NCI-H1694 treated with DMSO at 0.1 percent for 48 hours (cell line): ENCODE results near the gene CLDND2.

Experiments
- DNase-seq: peaks from one replicate; lab custom pipeline; 2025; lab: John Stamatoyannopoulos, UW

The CLDND2 gene

DNA sequence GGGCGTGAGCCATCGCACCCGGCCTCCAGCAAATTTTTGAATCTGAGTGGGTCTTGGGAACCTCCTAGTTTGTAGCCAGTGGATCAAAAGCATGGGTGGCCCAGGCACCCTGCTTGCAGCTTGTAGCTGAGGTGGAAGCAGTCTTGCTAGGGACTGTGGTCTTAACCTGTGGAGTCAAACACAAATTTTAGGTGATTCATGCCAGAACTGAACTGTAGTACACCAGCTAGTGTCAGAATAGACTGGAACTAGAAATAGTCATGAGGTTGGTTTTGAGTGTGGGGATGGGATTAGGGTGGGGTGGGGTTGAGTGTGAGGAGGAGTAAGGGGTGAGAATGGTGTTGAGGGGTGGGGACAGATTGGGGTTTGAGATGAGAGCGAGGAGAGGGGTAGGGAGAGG lies 13.2 kb upstream of the CLDND2 start:
- no peak for DNase-seq

DNA sequence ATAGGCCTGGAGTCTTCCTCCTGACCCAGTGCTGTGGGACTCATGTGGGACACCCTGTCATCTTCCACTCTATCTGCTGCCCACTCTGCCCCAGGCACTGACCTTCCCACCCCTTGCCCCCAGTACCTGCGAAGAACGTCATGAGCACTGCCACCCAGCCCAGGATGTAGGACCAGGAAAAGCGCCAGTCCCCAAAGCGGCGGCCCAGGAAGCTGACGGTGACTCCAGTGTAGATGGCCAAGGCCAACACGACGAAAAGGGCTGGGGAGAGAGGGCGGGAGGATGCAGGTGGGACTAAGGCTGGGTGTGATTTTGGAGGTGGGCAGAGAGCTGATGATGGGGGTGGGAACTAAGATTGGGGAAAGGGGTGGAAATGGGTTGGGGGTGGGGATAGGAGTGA lies 11.6 kb upstream of the CLDND2 start:
- DNase-seq: no peak

DNA sequence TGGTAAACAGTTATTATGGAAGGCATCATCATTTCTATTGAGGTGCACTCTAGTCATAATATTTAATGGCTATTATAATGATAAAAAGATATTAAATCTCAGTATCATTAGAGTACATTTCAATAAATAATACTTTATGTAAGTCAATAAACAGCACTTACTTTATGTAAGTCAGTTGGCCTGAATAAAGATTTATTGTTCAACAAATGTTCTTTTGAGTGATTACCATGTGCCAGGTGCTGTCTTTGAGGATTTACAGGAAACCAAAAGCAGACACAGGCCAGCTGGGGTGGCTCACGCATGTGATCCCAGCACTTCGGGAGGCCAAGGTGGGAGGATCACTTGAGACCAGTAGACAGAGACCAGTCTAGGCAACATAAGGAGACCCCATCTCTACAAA lies 8.6 kb upstream of the CLDND2 start:
- DNase-seq: no peak

DNA sequence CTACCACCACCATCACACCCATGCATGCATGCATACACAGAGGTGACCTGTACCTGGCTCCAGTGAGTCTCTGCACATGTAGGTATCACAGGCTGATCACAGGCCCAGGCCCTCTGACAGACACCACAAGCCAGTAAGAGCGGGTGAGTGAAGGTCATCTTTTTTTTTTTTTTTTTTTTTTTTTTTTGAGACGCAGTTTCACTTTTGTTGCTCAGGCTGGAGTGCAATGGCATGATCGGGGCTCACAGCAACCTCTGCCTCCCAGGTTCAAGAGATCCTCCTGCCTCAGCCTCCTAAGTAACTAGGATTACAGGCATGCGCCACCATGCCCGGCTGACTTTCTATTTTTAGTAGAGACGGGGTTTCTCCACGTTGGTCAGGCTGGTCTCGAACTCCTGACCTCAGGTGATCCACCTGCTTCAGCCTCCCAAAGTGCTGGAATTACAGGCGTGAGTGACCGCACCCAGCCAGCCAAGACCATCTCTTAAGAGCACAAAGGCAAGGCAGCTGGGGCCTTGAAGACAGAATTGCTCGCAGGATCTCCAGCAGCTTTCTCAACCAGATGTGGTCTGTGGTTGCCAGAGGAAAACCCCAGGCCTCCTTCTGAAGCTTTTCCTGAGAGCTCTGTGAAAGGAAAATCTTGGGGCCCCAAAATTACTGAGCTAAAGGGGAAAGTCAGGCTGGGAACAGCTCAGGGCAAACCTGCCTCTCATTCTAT lies 6.9 kb upstream of the CLDND2 start:
- no peak for DNase-seq

DNA sequence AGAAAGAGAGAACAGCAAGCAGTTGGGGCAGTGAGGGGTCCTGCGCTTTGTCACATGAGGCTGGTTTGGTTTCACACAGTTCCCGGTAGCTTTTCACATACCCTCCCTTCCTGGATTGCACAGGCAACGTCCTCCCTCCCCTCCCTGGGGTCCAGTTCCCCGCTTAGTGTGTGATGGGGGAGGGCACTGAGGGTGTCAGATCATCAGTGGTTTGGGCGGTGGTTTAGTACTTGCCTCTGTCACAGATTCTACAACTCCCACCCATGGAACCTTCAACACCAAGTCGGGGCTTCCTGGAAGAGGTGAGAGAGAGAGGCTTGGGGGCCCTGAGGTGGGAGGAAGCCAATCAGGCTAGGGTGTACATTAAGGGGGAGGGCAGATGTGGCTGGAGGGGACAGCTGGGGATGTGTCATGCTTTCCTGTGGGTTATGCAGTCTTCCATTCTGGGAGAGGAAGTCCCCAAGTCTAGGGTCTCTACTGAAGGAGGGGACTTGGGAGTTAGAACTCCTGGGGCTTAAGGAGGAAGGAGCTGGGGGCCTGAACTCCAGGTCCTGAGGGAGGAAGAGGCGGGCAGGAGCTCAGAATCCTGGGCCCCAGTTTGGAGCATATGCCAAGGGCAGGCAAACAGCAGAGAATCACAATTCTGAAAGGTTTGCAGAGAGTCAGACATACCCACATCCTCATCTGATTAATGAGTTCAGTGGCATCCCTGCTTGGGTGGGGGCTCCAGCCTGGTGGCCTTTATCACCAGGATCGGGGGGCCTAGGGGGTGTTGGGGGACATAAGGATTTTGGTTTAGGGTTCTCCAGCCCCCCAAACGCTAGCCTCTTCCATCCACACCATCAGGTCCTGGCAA lies 4.1 kb upstream of the CLDND2 start, which contains the start of gene NKG7:
Gene NKG7, minus strand, starts transcription at position 6 of the 856 bp plus-strand sequence. CDS start 119 bp downstream, outside the sequence.
- DNase-seq: no peak

DNA sequence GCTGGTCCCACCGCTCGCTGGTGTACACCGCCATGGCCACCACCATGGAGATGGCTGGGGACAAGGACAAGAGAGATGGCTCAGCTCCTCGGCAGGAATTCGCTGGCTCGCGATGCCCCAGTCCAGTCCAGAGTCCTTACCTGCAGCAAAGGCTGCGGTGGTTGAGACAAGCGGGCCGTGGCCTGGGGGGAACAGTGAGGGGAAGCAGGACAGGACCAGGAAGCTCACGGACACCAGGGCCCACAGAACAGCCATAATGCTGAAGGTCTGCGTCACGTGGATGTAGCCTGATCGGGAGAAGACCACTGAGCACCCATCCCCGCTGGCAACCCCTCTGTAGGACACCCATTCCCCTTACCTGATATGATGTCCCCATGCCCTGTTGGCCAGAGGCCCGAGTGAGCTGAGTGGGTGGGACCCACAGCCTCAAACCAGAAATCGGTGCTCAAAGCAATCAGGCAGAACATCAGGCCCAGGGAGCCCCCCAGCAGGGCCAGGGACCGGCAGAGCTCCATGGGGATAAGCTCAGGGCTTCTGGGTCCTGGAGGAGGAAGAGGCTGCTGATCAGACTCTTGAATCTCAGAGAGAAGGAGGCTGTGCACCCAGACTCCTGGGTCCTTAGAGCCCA lies 3.3 kb upstream of the CLDND2 start:
- no peak for DNase-seq

DNA sequence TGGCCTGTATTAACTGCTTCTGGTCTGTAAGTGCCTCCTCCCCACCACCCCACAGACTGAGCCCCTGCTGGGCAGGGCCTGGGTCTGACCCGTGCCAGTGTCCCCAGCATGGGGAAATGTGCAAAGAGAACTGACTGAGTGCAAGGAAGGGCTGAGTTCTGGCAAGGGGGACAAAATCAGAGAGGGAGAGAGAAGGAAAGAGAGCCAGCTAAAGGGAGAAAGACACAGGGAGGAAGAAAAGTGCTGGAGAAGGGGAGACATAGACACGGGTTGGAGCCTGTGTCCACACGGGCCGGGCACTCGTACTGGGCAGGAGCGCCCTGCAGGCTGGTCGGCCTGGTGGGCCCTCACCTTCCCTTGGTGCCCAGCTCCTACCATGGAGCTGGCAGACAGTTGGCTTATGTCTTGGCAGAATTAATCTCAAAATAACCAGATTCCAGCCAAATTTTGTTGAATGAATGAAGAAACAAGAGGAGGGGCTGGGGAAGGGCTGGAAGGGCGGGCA lies 2.4 kb upstream of the CLDND2 start:
- no peak for DNase-seq

DNA sequence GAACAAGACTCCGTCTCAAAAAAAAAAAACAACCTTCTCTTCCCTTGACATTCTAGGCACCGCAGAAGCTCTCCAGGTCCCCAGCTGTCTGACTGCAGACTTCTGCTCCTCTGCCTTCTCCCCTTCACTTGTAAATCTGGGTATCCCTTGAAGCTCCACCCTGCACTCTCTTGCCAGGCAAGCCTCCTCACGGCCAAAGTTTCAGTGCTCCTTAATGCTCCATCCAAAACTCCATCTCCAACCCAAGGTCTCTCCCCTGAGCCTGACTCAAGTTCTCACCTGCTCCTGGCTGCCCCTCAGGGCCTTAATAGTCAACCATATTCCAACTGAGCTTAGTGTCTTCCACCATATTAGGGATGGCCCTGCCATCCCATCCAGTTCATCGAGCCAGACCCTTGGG lies 1.4 kb upstream of the CLDND2 start:
- DNase-seq: no peak

DNA sequence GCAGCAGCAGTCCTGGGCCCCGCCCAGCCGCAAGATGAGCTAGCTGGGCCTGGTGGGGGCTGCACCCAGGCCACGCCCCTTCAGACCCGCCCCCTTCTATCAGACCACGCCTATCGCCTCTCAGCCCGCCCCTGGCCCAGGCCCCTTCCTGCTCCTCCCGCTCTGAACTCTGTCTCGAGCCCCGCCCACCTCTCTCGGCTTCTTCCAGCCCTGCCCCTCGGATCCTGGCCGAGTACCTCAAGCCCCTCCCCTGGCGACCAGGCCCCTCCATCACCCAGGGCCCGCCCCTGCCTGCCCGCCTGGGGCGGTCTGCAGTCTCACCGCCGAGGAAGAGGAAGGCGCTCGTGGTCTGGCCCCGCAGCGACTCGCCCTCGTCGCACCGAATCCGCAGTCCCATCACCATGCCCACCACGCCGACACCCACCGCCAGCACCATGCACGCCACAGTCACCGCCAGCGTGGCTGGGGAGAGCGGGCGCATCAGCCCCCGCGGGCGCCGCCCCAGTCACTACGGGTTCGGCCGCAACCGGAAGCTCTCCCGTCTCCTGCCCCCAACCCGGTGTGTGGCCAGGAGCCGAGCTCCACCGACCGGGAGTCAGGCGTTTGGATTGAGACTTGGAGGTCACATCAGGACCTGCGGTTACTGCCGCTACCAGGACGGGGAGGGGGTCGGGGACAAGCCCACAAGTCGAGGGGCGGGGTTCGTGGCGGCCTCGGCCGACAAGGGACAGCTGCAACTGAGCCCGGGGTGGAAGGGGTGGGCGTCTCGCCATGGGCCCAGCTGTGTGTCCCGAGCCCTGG lies 1.0 kb downstream of the CLDND2 start:
- no peak for DNase-seq

DNA sequence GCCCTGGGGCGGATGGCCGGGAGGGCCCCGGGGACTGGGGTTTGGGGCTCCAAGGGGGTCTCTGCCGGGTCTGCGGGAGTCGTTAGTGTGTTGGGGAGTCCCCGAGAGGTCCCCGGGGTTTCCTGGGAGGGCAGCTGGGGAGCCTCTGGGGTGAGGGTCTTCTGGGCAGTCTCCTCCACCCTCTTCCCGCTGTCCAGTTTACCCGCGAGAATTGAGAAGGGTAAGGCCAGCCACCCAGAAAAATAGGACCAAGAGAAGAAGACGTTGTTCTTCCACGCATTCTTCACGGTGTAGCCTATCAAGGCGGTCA lies 1.6 kb downstream of the CLDND2 start:
- DNase-seq: no peak

DNA sequence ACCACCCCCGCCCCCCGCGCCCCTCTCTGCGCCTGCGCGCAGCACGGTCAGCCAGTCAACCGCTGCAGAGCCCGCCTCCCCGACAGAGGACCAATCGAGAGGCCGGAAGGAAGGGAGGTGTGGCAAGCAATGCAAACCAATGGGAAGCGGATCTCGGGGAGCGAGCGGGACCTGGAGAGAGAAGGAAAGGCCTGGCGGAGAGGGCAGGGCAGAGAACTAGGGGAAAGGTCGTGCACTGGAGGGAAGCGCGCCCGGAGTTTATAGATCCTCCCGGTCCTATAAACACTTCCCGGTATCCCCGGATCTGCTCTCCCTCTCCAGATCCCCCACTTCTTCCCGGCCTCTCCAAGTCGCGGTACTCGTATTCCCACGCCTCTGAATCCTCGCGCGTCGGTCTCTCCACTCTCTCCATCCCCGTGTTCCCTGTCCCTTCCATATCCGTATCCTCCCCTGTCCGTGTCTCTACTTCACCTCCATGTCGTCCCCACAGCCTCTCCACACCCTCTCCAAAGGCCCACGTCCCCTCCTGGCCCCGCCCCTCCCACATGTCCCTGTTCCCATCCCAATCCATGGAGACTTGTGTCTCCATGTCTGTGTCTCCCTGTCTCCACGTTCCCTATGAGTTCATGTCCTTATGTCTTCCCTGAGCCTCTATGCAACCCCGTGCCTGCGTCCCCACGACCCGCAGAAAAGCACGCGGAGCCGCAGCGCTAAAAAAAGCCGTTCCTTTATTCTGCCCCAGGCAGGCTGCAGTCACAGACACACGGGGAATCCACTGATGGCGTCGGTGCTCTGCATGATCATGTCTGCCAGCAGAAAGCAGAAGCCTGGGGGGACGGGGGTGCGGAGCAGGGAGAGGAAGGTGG lies 2.2 kb downstream of the CLDND2 start:
- no peak for DNase-seq

DNA sequence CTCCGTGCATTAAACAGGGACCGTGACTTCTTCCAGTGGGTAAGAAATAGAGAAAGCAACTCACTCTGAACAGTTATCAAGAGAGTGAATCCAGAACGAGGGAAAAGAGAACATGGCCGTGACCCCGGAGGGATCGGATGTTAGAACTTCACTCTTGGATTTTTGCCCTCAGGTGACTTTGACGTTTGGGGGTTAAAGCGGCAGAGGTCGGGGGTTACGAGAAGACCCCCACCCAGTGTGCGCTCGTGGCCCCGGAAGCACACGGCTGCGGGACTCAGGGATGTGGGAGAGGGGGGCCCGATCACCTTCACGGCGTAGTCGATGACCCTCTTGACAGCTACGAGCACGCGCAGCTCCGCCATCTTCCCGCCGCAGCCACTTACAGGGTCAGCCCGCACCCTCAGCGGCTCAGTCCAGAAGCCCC lies 2.8 kb downstream of the CLDND2 start, which contains the start of gene ETFB:
Gene ETFB, minus strand, starts transcription at position 424 of the 424 bp plus-strand sequence. Its CDS starts 62 bp downstream, at position 362.
- DNase-seq: no peak

DNA sequence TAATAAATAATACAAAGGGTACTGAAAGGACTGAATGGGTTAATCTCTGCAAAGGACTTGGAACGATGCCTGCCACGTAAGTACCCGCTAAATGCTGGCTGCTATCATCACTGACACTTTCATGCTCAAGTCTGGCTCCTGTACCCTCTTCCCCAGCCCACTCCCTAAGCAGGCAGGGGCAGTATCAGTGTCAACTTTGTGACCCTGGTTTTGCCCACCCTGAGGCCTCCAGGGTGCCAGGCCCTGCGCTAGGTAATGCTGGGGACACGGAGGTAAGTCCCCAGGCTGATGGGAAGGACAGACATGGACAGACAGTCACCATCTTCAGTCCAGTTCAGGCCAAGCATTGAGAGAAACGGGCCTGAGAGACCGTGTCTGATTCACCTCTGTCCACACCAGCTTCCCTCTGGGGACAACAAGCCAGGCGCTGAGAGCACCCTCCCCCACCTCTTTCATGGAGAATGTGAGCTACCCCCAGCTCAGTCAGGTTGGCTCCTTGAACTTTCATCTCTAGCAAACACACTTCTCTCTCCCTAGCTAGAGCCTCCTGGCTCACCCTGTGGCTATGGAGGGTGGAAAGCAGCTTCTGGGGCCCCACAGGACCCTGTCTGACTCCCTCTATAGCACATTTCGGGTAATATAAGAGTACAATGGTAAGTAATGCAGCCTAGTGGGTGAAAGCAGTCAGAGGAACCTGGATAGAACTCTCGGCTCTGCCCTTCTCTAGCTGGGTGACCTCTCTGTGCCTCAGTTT lies 3.4 kb downstream of the CLDND2 start:
- DNase-seq: no peak

DNA sequence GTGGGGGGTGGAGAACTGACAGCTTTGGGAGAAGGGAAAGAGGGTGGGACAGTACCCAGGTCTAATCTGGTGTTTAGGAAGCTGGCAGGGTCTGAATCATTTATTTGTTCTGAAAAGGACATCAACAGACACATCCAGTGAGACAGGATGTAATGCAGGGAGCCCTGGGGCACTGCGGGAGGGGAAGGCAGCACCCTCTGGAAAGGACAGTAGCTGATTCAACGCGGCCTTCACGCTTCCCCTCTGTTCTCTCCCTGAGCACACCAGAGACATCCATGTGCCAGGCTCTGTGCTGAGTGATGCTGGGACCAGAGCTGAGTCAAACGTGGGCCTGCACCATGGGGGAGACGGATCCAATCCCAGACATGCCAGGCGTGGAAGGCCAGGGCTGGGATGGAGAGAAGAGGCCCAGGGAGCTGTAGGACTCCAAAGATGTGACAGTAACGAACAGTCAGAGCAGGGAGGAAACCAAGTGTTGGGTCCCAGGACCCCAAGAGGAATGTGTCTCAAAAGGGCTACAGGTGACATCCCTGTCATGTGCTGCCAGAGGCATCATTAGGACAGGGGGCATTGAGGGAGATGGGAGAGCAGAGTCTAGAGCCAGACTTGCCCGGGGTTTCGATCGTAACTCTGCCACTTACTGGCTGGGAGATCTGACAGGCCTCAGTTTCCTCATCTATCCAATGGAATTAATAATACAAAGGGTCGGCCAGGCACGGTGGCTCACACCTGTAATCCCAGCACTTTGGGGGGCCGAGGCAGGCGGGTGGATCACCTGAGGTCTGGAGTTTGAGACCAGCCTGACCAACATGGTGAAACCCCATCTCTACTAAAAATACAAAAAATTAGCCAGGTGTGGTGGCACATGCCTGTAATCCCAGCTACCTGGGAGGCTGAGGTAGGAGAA lies 4.3 kb downstream of the CLDND2 start:
- DNase-seq: no peak

DNA sequence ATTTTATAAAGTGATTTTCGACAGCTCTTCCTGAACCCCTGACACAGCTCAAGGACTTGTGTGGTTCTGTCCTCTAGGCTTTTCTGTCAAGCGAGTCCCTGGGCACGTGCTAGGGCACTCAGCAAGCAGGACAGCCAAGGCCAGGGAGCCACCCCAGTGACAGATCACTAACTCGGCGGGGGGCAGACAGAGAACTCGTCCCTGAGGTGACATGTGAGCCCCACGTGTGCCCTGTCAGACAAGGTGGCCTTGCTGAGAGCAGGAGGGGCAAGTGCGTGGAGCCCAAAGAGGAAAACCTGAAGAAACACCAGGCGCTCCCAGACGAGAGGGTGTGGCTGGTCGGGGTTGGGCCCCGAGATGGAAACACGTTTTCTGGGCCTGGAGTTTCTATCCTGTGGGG lies 7.6 kb downstream of the CLDND2 start:
- DNase-seq: no peak

DNA sequence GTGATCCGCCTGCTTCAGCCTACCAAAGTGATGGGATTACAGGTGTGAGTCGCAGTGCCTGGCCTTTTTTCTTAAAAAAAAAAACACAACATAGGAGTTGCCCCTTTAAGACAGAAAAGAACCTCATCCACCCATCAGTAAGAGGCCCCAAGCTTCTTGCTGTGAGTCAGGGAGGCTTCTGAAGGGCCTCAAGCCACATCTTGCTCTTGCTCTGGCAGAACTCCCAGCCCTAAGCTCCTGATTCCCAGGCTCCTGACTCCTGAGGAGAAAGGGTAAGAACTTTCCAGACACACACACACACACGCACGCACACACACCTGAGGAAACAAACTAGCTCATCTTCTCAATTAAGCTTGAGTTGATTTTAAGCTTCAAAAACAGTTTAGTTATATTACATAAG lies 9.5 kb downstream of the CLDND2 start:
- DNase-seq: no peak

DNA sequence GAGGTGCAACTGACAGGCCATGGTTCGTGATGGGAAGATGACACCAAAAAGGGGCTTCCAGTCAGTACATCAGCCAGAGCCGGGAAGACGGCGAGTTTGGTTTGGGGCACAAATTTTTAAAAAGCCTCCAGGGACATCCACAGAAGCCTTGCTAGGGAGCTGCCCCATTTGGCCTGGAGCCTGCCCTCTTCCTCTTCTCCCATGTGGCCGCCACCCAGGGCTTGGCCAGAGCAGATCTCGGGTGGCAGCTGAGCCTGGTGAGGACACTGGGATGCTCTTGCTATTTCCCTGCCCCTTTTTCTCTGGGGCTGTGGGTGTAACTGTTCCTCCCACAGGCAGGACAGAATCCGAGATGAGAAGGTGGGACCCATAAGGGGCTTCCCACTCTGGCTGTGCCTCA lies 10.9 kb downstream of the CLDND2 start:
- DNase-seq: no peak

DNA sequence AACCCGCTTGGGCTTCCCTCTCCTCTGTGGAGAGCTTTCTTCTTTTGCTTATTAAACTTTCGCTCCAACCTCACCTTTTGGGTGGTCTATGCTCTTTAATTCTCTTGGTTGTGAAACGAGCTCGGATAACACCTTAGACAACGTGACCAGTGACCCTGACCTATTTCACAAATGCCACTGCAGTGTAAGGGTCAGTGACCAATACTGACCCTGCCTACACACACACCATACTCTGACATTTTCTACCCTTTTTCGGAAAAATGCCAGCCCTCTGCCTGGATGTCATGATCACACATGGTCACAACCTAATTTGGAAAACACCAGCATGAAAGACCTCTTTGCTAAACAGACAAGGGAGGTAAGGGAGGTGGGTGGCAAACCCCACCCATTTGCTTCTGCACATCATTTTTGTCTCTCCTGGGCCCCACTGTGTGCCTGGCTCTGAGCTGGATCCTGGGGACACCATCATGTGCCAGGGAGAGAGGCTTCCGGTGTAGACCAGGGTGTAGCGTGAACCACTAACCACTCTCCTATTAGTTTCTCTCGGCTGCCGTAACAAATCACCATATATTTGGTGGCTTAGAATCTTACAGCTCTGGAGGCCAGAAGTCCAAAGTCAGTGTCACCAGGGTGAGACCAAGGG lies 12.5 kb downstream of the CLDND2 start:
- no peak for DNase-seq

DNA sequence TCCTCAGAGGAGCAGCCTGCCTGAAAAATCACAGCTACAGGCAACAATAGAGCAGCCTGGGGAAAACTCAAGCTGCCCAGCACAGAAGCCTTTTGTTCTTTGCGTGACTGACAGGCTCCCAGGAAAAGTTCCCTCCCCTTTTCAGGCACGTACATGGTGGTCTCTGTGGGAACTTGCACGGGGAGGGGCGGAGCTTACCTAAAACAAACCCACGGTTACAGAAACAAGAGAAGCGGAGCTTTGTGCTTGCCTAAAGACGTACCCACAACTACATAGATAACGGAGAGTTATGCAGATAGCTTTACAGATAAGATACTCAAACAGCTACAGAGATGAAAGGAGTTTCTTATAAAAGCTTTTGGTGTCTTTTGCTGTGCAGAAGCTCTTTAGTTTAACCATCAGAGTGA lies 14.1 kb downstream of the CLDND2 start:
- DNase-seq: no peak
